HepG2 (cell line): ENCODE measurements around the gene FGF10. TPM values are rescaled to one million over a fixed set of nuclear protein-coding genes. Genes with fewer than 3 reads are reported as not detected.

Source experiments
- ATF1 ChIP-seq: IDR thresholded peaks from 2 replicates; pipeline ENCODE4 v1.6.1; 2016; ENCODE audit warnings: mild to moderate bottlenecking, control low read depth
- FOXK1 ChIP-seq: sonication (generic); formaldehyde crosslinking; IDR thresholded peaks from 2 replicates; pipeline ENCODE4 v1.4.0; 2020; ENCODE audit warnings: low read depth, missing genetic modification reagents, borderline replicate concordance
- KLF6 ChIP-seq: IDR thresholded peaks from 2 replicates; pipeline ENCODE4 v1.8.0; 2016; ENCODE audit warnings: missing biosample characterization, missing genetic modification reagents
- MEIS1 ChIP-seq: sonication (generic); formaldehyde crosslinking; IDR thresholded peaks from 2 replicates; pipeline ENCODE4 v1.9.0; 2021; ENCODE audit warnings: mild to moderate bottlenecking, missing genetic modification reagents, moderate library complexity, borderline replicate concordance
- RELA ChIP-seq: sonication (generic); formaldehyde crosslinking; IDR thresholded peaks from 2 replicates; pipeline ENCODE4 v1.4.0; 2020; ENCODE audit warnings: missing genetic modification reagents
- RERE ChIP-seq: IDR thresholded peaks from 2 replicates; pipeline ENCODE4 v1.6.1; 2016; ENCODE audit warnings: low read depth, missing genetic modification reagents, missing compliant biosample characterization
- TCF7 ChIP-seq: sonication (generic); IDR thresholded peaks from 2 replicates; pipeline ENCODE4 v1.6.1; 2016; ENCODE audit warnings: antibody characterized with exemption, low read depth
- ZBTB7A ChIP-seq: sonication (generic); formaldehyde crosslinking; IDR thresholded peaks from 2 replicates; pipeline ENCODE4 v1.8.0; 2022; ENCODE audit warnings: mild to moderate bottlenecking, missing genetic modification reagents
- ZNF138 ChIP-seq: sonication (generic); formaldehyde crosslinking; IDR thresholded peaks from 2 replicates; pipeline ENCODE4 v1.5.0; 2020; ENCODE audit warnings: mild to moderate bottlenecking, low read depth, missing genetic modification reagents
- ZNF552 ChIP-seq: sonication (generic); formaldehyde crosslinking; IDR thresholded peaks from 2 replicates; pipeline ENCODE4 v1.9.0; 2022; ENCODE audit warnings: missing genetic modification reagents, mild to moderate bottlenecking, borderline replicate concordance
- polyA plus RNA-seq, 8 experiments: library from polyadenylated mRNA; depleted of rRNA in 3 of 8; stranded (reverse) in 7 of 8; unstranded in 1 of 8; fragments of >200 nt; fragmentation: Illumina TruSeq in 4 of 8; extraction: Trizol in 4 of 8; gene quantifications; 2 replicates each; pipeline versions ENCODE4 v1.2.1 to v1.2.3, GENCODE V29; 2011 to 2016; ENCODE audit warnings: low read depth in 4 of 8, missing spikeins in 1 of 8, mixed read lengths in 1 of 8; ENCODE audit not compliant: insufficient read depth in 1 of 8
- total RNA-seq, 5 experiments: library from RNA; depleted of rRNA; stranded (reverse); fragments of >200 nt; fragmentation: Illumina TruSeq; extraction: Trizol; gene quantifications; 2 replicates each; pipeline ENCODE4 v1.2.3, GENCODE V29; 2016; ENCODE audit warnings: low read depth in 1 of 5

Gene FGF10
- total and polyA plus RNA-seq, 2 of the 13 experiments (the other 11 are each of a cell fraction or from before 2014, with no cell fraction given): not detected

- TF ChIP-seq RERE (CRISPR knock-in tag) (no peak), ZNF138 (no peak), RELA (CRISPR knock-in tag) (no peak), FOXK1 (CRISPR knock-in tag) (no peak), TCF7 (no peak), KLF6 (CRISPR knock-in tag) (no peak), ZNF552 (CRISPR knock-in tag) (no peak), ATF1 (CRISPR knock-in tag) (no peak), MEIS1 (CRISPR knock-in tag) (no peak), ZBTB7A (CRISPR knock-in tag) (no peak)
- TF ChIP-seq, all 625 proteins: peak for 0
Observed at GRCh38 chr5:44331471-44332050, 57.7 kb downstream of the FGF10 start (continued).
